Measurements from ENCODE around the gene ZNF14.

Gene ZNF14

DNA sequence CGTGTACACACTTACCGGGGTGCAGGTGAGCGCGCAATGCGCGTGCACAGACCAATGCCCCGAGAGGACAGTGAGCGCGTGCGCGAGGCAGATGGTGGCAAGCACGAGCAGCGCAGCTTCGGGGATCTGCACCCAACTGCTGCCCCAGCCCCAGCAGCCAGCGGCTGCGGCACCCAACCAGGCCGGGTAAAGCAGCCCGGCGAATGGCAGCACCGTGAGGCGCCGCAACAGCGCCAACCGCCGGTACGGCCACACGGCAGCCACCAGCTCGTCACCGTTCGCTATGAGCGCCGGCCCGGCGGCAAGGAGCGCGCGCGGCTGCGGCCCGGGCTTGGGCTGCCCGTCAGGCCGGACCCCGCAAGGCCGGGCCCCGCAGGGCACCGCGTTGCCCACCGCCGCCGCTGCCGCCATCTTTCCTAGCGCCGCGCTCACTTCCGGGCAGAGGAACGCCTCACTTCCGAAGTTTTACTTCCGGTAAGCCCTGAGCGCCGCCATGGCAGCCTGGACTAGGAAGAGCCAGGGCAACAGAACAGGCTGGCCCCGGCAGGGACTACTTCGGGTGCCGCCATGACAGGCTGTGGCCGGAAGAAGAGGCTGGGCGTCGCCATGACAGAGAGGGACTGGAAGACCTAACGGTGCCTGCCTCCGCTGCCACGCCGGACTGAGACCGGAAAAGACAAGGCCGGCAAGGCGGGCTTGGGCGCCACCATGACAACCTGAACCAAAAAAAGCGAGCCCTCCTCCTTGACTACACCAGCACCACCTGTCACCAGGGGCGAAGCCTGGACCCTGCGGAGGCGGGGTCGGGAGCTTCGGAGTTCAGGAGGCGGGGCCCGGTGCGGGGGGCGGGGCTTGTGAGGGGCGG lies 69.4 kb downstream of the ZNF14 start, which contains the start of gene ATP13A1:
TSS of gene ATP13A1 (minus strand) at position 421 of the 865 bp plus-strand sequence. CDS start at position 411, 10 bp downstream.
- no peaks in the 10 kb centered on the region for H3K9me3 ChIP-seq (ENCODE audit: control insufficient read depth, insufficient read depth, low read length)
- no CpG with 5 or more reads among the region's 85 CpGs for WGBS (ENCODE audit: insufficient coverage, insufficient read length)
- H3K27me3 ChIP-seq (ENCODE audit: control insufficient read depth, insufficient read depth, low read length): no peaks in the 10 kb centered on the region
- H3K4me1 ChIP-seq (ENCODE audit: control insufficient read depth, insufficient read depth, low read length): no peaks in the 10 kb centered on the region
- peak; percentile 77 for DNase-seq (ENCODE audit: low read depth, low spot score)
- H3K4me3 ChIP-seq (ENCODE audit: low read length): peak within 1 kb of the TSS; percentile 87
- H3K36me3 ChIP-seq (ENCODE audit: control insufficient read depth, insufficient read depth, low read length): 0 out of 2 replicates have a peak, but pooled peaks cover 4% of the 10 kb centered on the region
- H3K27ac ChIP-seq (ENCODE audit: low read length): no peak within 1 kb of the TSS

DNA sequence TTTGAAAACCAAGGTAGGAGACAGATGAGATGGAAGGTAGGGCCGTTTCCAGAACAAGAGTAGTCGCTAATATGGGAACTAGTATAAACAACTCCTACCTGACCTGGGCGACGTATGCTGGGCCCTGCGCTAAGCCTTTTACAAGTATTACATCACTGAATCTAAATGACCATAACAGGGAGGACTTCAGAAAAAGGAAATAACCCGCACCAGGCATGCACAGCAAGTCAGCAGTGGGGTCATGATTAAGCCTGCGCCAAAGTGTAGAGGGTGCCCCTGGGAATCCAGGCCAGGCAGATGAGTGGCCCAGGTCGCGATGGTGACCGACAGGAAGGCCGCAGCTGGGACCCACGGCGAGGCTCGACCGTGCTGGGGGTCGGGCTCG lies 70.0 kb downstream of the ZNF14 start:
- Histone ChIP-seq H3K4me3 (ENCODE audit: low read length) (peak overlapping the region; percentile 87), H3K4me1 (ENCODE audit: control insufficient read depth, insufficient read depth, low read length) (no peaks in the 10 kb centered on the region), H3K36me3 (ENCODE audit: control insufficient read depth, insufficient read depth, low read length) (0 out of 2 replicates have a peak, but pooled peaks cover 5% of the 10 kb centered on the region), H3K27me3 (ENCODE audit: control insufficient read depth, insufficient read depth, low read length) (no peaks in the 10 kb centered on the region), H3K27ac (ENCODE audit: low read length) (no peak overlapping the region), H3K9me3 (ENCODE audit: control insufficient read depth, insufficient read depth, low read length) (no peaks in the 10 kb centered on the region)
- WGBS (ENCODE audit: insufficient coverage, insufficient read length): no CpG with 5 or more reads among the region's 17 CpGs
- DNase-seq (ENCODE audit: low read depth, low spot score): no peak

DNA sequence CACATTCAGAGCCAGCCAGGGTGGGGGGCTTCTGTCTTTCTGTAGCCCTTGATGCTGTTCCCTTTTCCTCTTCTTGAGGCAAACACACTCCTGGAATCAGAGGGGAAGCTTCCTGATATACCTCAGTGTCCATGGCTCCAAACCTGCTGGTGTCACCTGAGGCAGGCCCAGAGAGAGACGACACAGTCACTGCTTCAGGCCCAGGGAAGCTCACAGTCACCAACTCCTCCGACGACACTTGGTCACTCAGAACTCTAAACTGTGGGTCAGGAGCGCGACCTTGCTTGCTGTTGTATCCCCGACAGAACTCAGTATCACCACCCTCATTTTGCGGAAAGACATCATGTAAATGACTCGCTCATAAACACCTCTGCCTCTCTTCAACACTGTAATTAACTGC lies 70.6 kb downstream of the ZNF14 start:
- Histone ChIP-seq H3K27me3 (ENCODE audit: control insufficient read depth, insufficient read depth, low read length) (no peaks in the 10 kb centered on the region), H3K36me3 (ENCODE audit: control insufficient read depth, insufficient read depth, low read length) (peaks cover 6% of the 10 kb centered on the region; the same call in 1 of the 2 replicates), H3K9me3 (ENCODE audit: control insufficient read depth, insufficient read depth, low read length) (no peaks in the 10 kb centered on the region), H3K27ac (ENCODE audit: low read length) (no peak overlapping the region), H3K4me3 (ENCODE audit: low read length) (no peak overlapping the region; the same call in 1 of the 2 replicates), H3K4me1 (ENCODE audit: control insufficient read depth, insufficient read depth, low read length) (no peaks in the 10 kb centered on the region)
- no peak for DNase-seq (ENCODE audit: low read depth, low spot score)
- WGBS (ENCODE audit: insufficient coverage, insufficient read length): no CpG with 5 or more reads among the region's 8 CpGs

DNA sequence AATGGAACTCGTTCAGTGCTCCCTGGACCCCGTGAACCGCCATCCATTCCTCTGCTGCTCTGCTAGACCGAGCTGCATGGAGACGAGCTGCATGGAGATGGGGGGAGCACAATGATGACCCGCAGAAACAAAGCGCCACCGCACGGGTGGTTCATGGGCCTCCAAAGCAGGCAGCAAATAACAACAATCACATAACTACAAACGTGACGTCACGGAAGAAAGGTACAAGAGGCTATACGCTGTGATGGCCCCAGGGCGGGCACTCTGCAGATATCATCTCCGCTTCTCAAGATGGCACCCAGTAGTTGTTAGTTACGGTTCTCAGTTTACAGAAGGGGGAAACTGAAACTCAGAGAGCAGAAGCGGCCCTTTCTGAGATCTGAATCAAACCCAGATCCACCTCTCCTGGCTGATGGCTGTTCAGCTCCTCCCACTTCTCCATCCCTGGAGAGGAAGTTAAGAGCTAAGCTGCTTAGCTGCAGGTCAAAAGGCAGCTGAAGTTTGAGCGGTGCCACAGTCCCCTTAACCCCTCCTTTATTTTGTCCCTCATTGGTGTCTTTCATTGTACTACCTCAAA lies 71.1 kb downstream of the ZNF14 start:
- WGBS (ENCODE audit: insufficient coverage, insufficient read length): no CpG with 5 or more reads among the region's 18 CpGs
- Histone ChIP-seq H3K27ac (ENCODE audit: low read length) (no peak overlapping the region), H3K27me3 (ENCODE audit: control insufficient read depth, insufficient read depth, low read length) (no peaks in the 10 kb centered on the region), H3K36me3 (ENCODE audit: control insufficient read depth, insufficient read depth, low read length) (peaks cover 11% of the 10 kb centered on the region), H3K4me3 (ENCODE audit: low read length) (no peak overlapping the region), H3K4me1 (ENCODE audit: control insufficient read depth, insufficient read depth, low read length) (no peaks in the 10 kb centered on the region), H3K9me3 (ENCODE audit: control insufficient read depth, insufficient read depth, low read length) (no peaks in the 10 kb centered on the region)
- no peak for DNase-seq (ENCODE audit: low read depth, low spot score)

DNA sequence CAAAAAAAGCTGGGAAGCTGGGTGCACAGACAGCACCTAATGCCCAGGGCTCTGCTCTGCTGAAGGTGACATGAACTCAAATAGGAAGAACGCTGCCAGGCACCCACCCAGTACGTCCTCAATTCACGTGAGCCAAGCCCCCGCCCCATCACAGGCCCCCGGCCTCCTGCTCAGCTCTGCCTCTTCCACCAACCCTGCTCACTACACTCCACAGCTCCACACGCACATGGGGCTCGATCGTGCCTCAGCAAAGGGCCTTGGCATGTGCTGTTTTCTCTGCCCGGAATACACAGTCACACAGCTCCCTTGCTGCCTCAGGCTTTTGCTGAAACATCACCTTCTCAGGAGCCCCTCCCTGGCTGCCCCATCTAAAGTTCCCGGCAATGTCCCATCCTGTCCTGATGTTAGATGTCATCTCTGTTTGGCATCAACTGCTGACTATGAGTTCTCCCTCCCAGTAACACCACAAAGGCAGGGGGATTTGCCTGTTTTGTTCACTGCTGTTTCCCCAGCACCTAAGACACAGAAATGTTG lies 71.7 kb downstream of the ZNF14 start:
- Histone ChIP-seq H3K4me3 (ENCODE audit: low read length) (no peak overlapping the region), H3K27ac (ENCODE audit: low read length) (no peak overlapping the region), H3K4me1 (ENCODE audit: control insufficient read depth, insufficient read depth, low read length) (no peaks in the 10 kb centered on the region), H3K9me3 (ENCODE audit: control insufficient read depth, insufficient read depth, low read length) (no peaks in the 10 kb centered on the region), H3K36me3 (ENCODE audit: control insufficient read depth, insufficient read depth, low read length) (peaks cover 17% of the 10 kb centered on the region), H3K27me3 (ENCODE audit: control insufficient read depth, insufficient read depth, low read length) (no peaks in the 10 kb centered on the region)
- no peak for DNase-seq (ENCODE audit: low read depth, low spot score)
- WGBS (ENCODE audit: insufficient coverage, insufficient read length): no CpG with 5 or more reads among the region's 10 CpGs
